HG03342 (cell line): ENCODE measurements around the gene SDK2.

Experiments used
- ATAC-seq: cut with Tn5 transposase; IDR thresholded peaks from one replicate; pipeline ENCODE4 v1.9.1; 2021; ENCODE audit warnings: mild to moderate bottlenecking, moderate library complexity; ENCODE audit not compliant: unreplicated experiment

SDK2 gene

GRCh38 chr17:73654241-73654640 lies 10.0 kb upstream of the SDK2 start:
- no peak for ATAC-seq

GRCh38 chr17:73653810-73654209 lies 9.6 kb upstream of the SDK2 start:
- ATAC-seq = no peak

GRCh38 chr17:73652886-73653480 lies 8.7 kb upstream of the SDK2 start:
- no peak for ATAC-seq

- ATAC-seq = no peak
These were observed 6.5 kb upstream of the SDK2 start for GRCh38 chr17:73650617-73651200.

- no peak for ATAC-seq
These were observed 5.9 kb upstream of the SDK2 start for GRCh38 chr17:73650140-73650539.

- no peak for ATAC-seq
These were observed 4.7 kb upstream of the SDK2 start for GRCh38 chr17:73648974-73649373.

- ATAC-seq = no peak
These were observed 4.2 kb upstream of the SDK2 start for GRCh38 chr17:73648543-73648820.

GRCh38 chr17:73647772-73648542 lies 3.7 kb upstream of the SDK2 start:
- ATAC-seq = no peak

GRCh38 chr17:73647301-73647695 lies 3.1 kb upstream of the SDK2 start:
- ATAC-seq = no peak

GRCh38 chr17:73646409-73647300 lies 2.4 kb upstream of the SDK2 start:
- ATAC-seq = no peak

- ATAC-seq = no peak
These were observed 1.0 kb upstream of the SDK2 start for GRCh38 chr17:73645050-73645871.

GRCh38 chr17:73643852-73644144 lies 447 bp downstream of the SDK2 start:
- no peak for ATAC-seq

- no peak for ATAC-seq
These were observed 1.0 kb downstream of the SDK2 start for GRCh38 chr17:73643001-73643851.

GRCh38 chr17:73642659-73643000 lies 1.6 kb downstream of the SDK2 start:
- no peak for ATAC-seq

- ATAC-seq = no peak
These were observed 2.2 kb downstream of the SDK2 start for GRCh38 chr17:73641826-73642600.

GRCh38 chr17:73640691-73641090 lies 3.6 kb downstream of the SDK2 start:
- ATAC-seq = no peak

- no peak for ATAC-seq
These were observed 4.3 kb downstream of the SDK2 start for GRCh38 chr17:73639932-73640331.

GRCh38 chr17:73639322-73639721 lies 4.9 kb downstream of the SDK2 start:
- ATAC-seq = no peak

- no peak for ATAC-seq
These were observed 5.7 kb downstream of the SDK2 start for GRCh38 chr17:73638556-73638955.
